SW480 (cell line): ENCODE results near the gene PEAK1.
"Not testable (repeated sequence)": the region's sequence is repeated elsewhere in the genome, so short reads cannot be mapped to it uniquely, and the experiment has no call there.

ENCODE experiments used
- DNase-seq: peaks from one replicate; pipeline ENCODE4 v3.0.0-alpha.2; 2016; ENCODE audit warnings: low spot score

PEAK1 gene

DNA sequence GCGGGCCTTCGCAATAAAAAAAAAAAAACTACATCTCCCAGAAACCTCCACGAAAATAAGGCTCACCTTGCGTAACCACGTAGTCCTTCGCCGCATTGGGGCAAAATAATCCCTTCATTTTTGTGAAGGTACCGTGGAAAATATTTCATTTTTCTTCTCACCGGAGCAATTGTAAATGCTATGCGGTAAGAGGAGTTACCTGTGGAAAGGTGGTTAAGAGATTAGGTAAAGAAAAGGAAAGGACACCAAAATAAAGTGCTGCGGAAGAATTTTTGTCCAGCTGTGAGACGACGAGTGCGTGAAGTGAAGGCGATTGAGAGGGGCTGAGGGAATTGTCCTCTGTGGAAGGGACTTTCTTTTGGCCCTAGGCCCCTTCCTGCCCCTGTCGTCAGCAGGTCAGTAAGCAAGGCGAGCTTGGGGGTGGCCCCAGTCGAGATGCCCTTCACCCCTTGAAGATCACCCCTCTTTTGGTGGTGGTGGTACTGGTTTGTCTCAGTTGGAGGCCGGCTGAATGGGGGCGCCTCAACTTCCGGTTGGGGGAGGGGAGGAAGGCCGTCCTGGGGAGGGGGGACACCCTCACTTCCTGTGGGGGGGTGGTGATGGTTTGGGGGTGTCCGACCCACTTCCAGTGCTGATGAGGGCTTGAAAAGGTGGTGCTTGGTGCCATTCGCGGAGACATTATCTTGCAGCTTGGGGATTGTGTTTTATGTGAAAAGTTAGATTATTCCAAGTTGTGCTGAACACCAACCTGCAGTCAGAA, 886 bp upstream of the PEAK1 start, which contains the start of gene HMG20A:
TSS of gene HMG20A (plus strand) at position 279 of the 760 bp plus-strand sequence. CDS start 37,520 bp downstream, outside the sequence.
- DNase-seq = peak; percentile 83

- peak; percentile 18 for DNase-seq
These were observed 703 bp downstream of the PEAK1 start for GRCh38 chr15:77418966-77419835.

GRCh38 chr15:77418391-77418965, 1.4 kb downstream of the PEAK1 start:
- no peak for DNase-seq

GRCh38 chr15:77417602-77418001, 2.3 kb downstream of the PEAK1 start:
- DNase-seq = no peak

GRCh38 chr15:77416954-77417353, 3.0 kb downstream of the PEAK1 start:
- no peak for DNase-seq

- no peak for DNase-seq
These were observed 3.8 kb downstream of the PEAK1 start for GRCh38 chr15:77416148-77416455.

GRCh38 chr15:77415450-77416147, 4.3 kb downstream of the PEAK1 start:
- DNase-seq = no peak

DNA sequence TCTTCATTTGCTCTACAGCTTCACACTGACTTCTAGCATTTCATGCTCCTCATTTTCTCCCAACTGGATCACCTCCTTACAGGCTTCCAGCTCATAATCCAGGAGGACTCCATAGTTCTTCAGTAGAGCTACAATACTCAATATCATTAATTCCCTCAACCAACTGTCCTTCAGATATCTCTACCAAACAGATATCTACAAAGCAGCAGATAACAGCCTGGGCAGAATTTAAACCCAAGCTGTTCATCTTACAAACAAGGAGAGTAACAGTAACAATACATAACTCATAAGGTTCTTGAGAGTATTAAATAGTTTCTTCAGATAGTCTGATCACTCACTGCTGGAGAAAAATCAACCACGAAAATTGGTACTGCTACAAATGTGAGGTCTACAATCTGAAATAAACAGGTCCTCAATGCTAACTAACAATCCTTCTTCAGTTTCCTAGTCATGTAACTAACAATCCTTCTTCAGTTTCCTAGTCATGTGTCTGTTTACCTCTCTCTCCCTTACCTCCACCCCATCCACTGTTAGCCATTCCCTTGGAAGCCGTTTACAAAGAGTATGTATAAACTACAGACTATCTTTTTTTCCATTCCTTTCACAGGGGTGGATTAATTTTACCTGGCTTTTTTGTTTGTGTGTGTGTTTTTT, 5.0 kb downstream of the PEAK1 start:
- no peak for DNase-seq

DNA sequence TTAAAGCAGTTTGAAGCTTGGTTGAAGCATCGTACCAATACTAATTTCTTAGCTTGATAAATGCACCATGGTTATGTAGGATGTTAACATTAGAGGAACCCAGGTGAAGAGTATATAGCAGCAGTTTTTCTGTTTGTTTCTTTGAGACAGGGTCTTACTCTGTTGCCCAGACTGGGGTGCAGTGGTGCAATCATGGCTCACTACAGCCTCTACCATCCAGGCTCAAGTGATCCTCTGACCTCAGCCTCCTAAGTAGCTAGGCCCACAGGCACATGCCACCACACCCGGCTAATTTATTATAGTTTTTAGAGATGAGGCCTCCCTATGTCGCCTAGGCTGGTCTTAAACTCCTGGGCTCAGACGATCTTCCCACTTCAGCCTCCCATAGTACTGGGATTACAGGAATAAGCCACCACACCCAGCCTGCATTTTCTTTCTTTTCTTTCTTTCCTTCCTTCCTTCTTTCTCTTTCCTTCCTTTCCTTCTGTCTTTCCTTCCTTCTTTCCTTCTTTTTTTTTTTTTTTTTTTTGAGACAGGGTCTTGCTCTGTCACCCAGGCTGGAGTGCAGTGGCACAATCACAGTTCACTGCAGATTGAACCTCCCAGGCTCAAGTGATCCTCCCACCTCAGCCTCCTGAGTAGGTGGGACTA, 6.1 kb downstream of the PEAK1 start:
- no peak for DNase-seq

- no peak for DNase-seq
These were observed 6.8 kb downstream of the PEAK1 start for GRCh38 chr15:77412972-77413698.

- no peak for DNase-seq
These were observed 8.3 kb downstream of the PEAK1 start for GRCh38 chr15:77411619-77411976.

DNA sequence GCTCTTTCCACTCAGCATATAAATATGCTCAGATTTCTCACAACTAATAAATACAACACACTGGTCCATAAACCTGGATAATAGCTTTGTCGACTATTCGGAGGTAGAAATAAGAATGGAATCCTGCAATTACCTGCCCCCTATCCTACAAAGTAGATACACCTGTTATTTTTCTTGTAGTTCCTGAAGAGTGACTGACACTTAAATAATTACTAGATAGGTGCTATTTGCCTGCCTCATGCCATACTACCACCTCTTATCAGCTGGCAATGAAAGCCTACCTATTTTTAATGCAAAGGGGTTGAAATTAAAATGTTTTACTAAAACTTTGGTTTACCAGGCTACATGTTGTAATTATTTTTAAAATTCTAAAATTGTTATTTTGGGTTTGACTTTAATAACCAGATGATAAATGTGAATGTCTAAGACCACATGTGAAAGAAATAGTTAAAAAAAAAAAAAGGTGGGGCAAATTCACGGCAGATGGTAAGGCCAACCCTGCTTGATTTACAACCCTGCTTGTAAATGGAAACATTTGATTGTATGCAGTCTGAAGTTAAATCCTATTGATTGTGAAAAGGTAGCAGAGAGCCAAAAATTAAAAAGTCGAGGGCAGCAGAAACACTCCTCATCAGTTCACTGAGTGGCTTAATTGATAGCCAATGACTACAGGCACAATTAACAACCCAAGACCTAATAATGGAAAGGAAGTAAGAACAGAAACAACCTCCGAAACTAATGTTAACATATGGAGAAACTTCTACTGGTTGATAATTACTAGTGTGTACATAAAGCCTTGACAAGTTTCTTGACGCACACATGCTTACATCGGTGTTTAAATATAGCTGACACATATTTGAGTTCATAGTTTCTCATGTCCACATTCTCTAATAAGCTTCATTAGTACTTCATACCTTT, 8.9 kb downstream of the PEAK1 start:
- DNase-seq = no peak

GRCh38 chr15:77410157-77410500, 9.8 kb downstream of the PEAK1 start:
- not testable (repeated sequence) for DNase-seq

GRCh38 chr15:77409259-77410156, 10.4 kb downstream of the PEAK1 start:
- DNase-seq = no peak

GRCh38 chr15:77406846-77407245, 13.1 kb downstream of the PEAK1 start:
- DNase-seq = no peak

GRCh38 chr15:77406173-77406759, 13.6 kb downstream of the PEAK1 start:
- DNase-seq = not testable (repeated sequence)

DNA sequence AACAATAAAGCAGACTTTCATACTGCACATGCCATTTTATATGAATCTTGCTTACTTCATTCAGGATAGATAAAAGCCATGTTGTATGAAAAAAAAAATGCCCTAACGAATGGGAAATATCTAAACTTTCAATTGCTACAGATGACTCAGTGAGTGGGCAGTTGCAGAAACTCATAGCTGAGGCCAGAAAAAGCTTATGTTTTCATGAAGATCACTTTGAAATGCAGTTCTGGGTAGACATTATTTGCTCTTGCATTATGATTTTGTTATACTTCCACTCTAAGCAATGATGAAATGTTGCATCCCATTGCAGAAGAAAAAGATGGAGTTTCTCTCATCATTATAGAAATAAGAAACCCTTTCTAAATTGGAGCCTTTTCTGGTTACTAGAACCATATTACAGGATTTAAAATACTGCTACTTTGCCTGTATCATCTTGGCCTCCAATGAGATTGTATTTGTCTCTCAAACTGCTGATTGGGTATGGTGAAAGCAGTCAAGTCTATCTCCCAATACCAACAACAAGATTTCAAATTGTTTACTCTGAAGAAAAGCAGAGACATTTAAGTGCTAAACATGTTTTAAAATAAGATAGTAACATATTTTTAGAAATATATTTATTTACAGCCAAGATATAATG, 17.0 kb downstream of the PEAK1 start:
- no peak for DNase-seq

- no peak for DNase-seq
These were observed 19.6 kb downstream of the PEAK1 start for GRCh38 chr15:77400258-77400657.
